ENCODE data around the gene MAD1L1. TPM values are rescaled to one million over a fixed set of nuclear protein-coding genes. Genes with fewer than 3 reads are reported as not detected.

The MAD1L1 gene
- total RNA-seq, 2 experiments from 2014 or later = 58.3 to 65.3 TPM

DNA sequence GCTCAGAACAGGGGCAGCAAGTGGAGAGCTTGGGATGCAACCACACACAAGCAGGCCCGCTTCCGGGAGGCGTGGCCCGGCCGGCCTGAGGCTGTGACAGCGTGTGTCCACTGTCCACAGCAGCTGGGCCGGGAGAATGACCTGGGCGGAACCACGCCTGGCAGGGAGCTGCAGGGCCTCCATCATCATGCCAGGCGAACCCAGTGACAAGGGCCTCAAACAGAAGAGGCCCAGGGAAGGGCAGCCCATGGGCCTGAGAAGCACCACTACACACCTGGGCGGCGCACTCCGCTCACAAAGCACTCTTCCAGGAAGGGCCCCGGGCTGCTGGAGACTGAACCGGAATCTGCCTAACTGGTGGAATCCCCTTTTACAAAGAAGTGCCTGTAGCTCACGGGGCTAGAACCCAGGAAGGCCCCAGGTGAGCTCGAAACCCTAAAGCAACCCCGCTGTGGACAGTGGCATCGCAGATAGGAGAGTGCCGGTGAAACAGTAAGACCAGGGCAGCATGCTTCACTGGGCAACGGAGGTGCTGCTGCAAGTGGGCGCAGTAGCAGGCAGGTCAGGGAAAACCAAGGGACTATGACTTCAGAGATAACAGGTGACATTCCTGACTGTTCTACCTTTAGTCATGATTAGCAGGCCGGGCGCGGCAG is 66.0 kb downstream of the MAD1L1 start:
- H3K4me2 ChIP-seq (ENCODE audit: low read length) = no peak overlapping the region
- no peaks in the 10 kb centered on the region for H4K20me1 ChIP-seq (ENCODE audit: insufficient read depth, low read length)
- H3K4me3 ChIP-seq (ENCODE audit: low read depth, low read length, poor library complexity, severe bottlenecking) = no peak overlapping the region
- BruUV-seq (replicated peaks) = no TSS peak
- H3K27ac ChIP-seq (ENCODE audit: low read depth, low read length, poor library complexity, severe bottlenecking) = no peak overlapping the region
- peaks cover 9% of the 10 kb centered on the region; the same call in 1 of the 2 replicates for H3K36me3 ChIP-seq (ENCODE audit: insufficient read depth, low read length)
- no peak for DNase-seq (ENCODE audit: low spot score)
- CTCF ChIA-PET (ENCODE audit: unreplicated experiment) = interaction anchor here (0.5 kb wide), 1 partner anchor 9 kb away, joined by 3 read pairs; no protein-coding TSS in a partner anchor
- H3K4me1 ChIP-seq (ENCODE audit: insufficient read depth, low read length, poor library complexity, severe bottlenecking) = peaks cover 9% of the 10 kb centered on the region
- intact Hi-C loops (cut with micrococcal nuclease; ENCODE audit: unreplicated experiment) = no loop called here
- no peaks in the 10 kb centered on the region for H3K9me2 ChIP-seq (ENCODE audit: insufficient read depth, low read length)
- no peaks in the 10 kb centered on the region for H3K79me2 ChIP-seq (ENCODE audit: insufficient read depth, low read depth, low read length)
- no peak for TF ChIP-seq EZH2phosphoT487 (IDR thresholded peaks at IDR 0.05; ENCODE audit: borderline replicate concordance, low read depth, low read length)
- TF ChIP-seq, protein P1, sequence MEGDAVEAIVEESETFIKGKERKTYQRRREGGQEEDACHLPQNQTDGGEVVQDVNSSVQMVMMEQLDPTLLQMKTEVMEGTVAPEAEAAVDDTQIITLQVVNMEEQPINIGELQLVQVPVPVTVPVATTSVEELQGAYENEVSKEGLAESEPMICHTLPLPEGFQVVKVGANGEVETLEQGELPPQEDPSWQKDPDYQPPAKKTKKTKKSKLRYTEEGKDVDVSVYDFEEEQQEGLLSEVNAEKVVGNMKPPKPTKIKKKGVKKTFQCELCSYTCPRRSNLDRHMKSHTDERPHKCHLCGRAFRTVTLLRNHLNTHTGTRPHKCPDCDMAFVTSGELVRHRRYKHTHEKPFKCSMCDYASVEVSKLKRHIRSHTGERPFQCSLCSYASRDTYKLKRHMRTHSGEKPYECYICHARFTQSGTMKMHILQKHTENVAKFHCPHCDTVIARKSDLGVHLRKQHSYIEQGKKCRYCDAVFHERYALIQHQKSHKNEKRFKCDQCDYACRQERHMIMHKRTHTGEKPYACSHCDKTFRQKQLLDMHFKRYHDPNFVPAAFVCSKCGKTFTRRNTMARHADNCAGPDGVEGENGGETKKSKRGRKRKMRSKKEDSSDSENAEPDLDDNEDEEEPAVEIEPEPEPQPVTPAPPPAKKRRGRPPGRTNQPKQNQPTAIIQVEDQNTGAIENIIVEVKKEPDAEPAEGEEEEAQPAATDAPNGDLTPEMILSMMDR (conservative IDR thresholded peaks at IDR 0.05; ENCODE audit: low read length) = no peak
- H2AFZ ChIP-seq (ENCODE audit: low read length) = no peak overlapping the region
- no peaks in the 10 kb centered on the region for H3K9me3 ChIP-seq (ENCODE audit: low read length)
- POLR2A ChIA-PET = interaction anchor here (1.4 to 1.8 kb wide), 2 partner anchors 9 to 15 kb away, joined by 4 to 8 read pairs; no protein-coding TSS in a partner anchor

DNA sequence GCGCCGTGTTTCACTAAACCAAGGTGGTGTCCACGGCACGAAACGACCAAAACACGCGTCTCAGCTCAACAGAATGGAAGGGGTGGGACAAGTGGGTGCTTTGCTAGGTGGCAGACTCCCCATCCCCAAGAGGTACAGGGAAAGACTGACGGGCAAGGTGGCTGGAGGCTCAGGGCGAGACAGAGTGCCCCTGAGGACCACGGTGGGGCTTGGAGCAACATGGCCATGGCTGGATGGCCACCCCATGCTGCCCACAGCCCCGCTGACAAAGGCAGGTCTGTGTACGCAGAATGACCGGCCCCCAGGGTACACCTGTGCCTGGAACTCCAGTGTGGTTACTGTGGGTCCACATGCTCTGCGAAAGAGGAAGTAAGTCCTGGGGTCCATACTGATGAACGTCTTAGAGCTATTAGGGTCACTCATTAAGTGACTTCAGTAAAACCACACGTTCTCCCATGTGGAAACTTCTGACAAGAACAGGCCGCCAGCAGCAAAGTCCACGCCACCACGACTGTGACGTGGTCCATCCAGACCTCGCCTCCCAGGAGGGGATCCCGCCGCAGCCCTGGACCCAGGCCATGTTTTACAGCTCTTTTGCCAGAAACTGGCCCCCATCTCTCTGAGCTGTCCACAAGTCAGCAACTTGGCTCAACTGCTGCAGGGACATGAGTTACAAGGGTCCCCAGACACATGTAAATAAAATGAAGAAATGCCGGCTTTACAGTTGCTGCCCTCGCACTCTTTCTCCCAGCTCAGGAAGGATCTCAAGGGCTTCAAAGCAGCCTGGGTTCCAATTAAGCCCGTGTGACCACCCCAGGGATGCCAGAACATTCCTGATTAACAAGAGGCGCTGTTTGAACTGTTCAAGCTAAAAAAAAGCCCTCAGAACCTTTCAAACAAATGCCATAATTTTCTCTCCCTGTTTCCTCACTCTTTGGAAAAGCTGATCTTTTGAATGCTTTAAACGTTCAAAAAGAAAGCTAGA is 66.8 kb downstream of the MAD1L1 start:
- BruUV-seq (replicated peaks) = no TSS peak
- CTCF ChIA-PET (ENCODE audit: unreplicated experiment) = interaction anchor here (0.5 kb wide), 1 partner anchor 8 kb away, joined by 3 read pairs; no protein-coding TSS in a partner anchor
- intact Hi-C loops (cut with micrococcal nuclease; ENCODE audit: unreplicated experiment) = no loop called here
- Histone ChIP-seq H3K4me2 (ENCODE audit: low read length) (no peak overlapping the region), H3K4me3 (ENCODE audit: low read depth, low read length, poor library complexity, severe bottlenecking) (no peak overlapping the region), H4K20me1 (ENCODE audit: insufficient read depth, low read length) (no peaks in the 10 kb centered on the region), H3K27ac (ENCODE audit: low read depth, low read length, poor library complexity, severe bottlenecking) (no peak overlapping the region), H3K9me3 (ENCODE audit: low read length) (no peaks in the 10 kb centered on the region), H3K9me2 (ENCODE audit: insufficient read depth, low read length) (no peaks in the 10 kb centered on the region), H3K36me3 (ENCODE audit: insufficient read depth, low read length) (peaks cover 9% of the 10 kb centered on the region; the same call in 1 of the 2 replicates), H3K4me1 (ENCODE audit: insufficient read depth, low read length, poor library complexity, severe bottlenecking) (peaks cover 9% of the 10 kb centered on the region), H3K79me2 (ENCODE audit: insufficient read depth, low read depth, low read length) (no peaks in the 10 kb centered on the region), H2AFZ (ENCODE audit: low read length) (no peak overlapping the region)
- POLR2A ChIA-PET = interaction anchor here (0.6 to 1.8 kb wide), 3 partner anchors 8 to 187 kb away, joined by 3 to 8 read pairs (median 4); no protein-coding TSS in a partner anchor
- TF ChIP-seq, protein P1 (conservative IDR thresholded peaks at IDR 0.05; ENCODE audit: low read length) = no peak
- no peak for TF ChIP-seq EZH2phosphoT487 (IDR thresholded peaks at IDR 0.05; ENCODE audit: borderline replicate concordance, low read depth, low read length)
- peak; percentile 42 for DNase-seq (ENCODE audit: low spot score)

Data from OCI-LY7 (cell line).